Loucy (cell line): ENCODE measurements around the gene HOXD8.

Experiments used
- EZH2phosphoT487 ChIP-seq: fragments of 200-600 bp; IDR thresholded peaks from 2 replicates; pipeline ENCODE4 v1.6.1; 2018; ENCODE audit warnings: antibody characterized with exemption, mild to moderate bottlenecking, moderate library complexity, borderline replicate concordance
- TF ChIP-seq, protein P1 (sequence below): fragments of 200-600 bp; sonication (generic); conservative IDR thresholded peaks from 2 replicates; pipeline ENCODE4 v1.5.1; 2014; ENCODE audit warnings: mild to moderate bottlenecking, antibody characterized with exemption, low read length

DNA sequence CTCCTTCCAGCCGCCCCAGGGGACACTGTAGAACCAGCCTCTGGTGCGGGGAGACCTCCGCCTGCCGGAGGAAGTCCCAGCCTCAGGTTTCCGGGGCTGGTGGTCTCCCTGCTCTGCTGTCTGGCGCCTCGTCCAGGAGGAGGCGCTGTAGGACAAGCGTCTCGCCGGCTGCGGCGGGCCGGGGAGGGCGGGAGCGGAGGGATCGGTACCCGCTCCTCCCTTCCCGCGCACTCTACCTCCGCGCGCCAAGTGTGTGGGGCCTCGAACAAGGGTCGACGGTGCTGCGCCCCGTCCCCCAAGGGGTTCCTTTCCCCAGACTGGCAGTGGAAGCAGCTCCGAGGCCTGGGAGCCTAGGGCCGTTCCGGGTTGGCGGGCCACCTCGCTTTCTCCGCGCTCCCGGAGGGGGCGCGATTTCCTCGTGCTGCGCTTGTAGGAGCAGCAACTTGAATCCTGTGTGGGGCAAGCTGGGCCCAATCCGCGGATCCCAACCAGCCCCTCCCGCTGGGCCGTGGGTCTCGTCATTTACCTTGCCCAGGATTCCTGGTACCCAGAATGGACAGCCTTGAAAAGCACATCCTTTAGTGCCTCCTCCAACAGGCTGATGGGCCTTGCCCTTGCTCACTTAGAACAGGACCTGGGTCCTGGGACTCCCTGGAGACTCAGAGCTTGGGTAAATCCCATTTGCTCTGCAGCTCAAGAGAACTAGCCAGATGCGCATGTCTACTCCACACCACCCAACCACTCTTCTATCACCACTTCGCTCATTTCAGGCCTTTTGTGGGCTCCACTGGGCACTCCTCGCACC is 11.2 kb downstream of the HOXD8 start:
- TF ChIP-seq, protein P1, sequence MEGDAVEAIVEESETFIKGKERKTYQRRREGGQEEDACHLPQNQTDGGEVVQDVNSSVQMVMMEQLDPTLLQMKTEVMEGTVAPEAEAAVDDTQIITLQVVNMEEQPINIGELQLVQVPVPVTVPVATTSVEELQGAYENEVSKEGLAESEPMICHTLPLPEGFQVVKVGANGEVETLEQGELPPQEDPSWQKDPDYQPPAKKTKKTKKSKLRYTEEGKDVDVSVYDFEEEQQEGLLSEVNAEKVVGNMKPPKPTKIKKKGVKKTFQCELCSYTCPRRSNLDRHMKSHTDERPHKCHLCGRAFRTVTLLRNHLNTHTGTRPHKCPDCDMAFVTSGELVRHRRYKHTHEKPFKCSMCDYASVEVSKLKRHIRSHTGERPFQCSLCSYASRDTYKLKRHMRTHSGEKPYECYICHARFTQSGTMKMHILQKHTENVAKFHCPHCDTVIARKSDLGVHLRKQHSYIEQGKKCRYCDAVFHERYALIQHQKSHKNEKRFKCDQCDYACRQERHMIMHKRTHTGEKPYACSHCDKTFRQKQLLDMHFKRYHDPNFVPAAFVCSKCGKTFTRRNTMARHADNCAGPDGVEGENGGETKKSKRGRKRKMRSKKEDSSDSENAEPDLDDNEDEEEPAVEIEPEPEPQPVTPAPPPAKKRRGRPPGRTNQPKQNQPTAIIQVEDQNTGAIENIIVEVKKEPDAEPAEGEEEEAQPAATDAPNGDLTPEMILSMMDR = peak; percentile 93
- TF ChIP-seq EZH2phosphoT487 = no peak
